Stromal cell of bone marrow (primary cell): ENCODE results near the gene ABRAXAS1.

Source experiments
- DNase-seq: peaks from one replicate; pipeline ENCODE4 v3.0.0-alpha.2; 2012; ENCODE audit warnings: low read depth

The ABRAXAS1 gene

DNA sequence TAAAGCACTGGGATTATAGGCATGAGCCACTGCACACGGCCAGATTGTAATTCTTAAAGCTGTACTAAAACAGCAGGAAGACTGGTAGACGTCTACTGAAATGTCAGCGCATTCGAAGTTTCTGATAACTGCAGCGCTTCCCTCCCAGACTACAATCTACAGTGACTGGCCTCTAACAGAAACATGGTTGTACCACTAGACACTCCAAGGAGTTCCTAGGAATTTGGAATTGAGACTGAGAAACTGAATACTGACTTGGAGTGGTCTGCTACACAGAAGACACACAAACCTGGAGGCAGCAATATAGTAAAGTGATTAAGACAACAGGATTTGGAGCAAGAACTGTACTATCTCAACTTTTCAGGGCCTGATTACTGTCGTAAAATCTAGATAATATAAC, 30.2 kb downstream of the ABRAXAS1 start:
- DNase-seq = no peak

DNA sequence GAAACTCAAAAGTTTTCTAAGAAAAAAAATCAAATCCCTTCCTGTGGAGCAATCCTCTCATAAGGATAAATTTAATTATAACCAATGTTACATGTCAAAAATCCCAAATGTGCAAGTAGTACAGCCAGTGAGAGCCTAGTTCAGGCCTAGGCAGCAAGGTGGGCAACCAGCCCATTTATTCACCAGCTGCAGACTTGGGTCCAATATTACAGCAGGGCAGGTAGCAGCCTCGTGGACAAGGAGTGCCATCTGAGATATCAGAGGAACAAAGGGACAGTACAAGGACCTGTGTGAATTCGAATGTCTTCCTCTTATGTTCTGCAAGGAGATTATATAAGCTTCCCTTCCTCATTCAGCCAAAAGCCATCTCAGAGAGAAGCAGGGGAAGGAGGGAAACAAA, 35.9 kb downstream of the ABRAXAS1 start:
- DNase-seq = no peak

GRCh38 chr4:83440899-83441298, 44.0 kb downstream of the ABRAXAS1 start:
- DNase-seq = no peak

DNA sequence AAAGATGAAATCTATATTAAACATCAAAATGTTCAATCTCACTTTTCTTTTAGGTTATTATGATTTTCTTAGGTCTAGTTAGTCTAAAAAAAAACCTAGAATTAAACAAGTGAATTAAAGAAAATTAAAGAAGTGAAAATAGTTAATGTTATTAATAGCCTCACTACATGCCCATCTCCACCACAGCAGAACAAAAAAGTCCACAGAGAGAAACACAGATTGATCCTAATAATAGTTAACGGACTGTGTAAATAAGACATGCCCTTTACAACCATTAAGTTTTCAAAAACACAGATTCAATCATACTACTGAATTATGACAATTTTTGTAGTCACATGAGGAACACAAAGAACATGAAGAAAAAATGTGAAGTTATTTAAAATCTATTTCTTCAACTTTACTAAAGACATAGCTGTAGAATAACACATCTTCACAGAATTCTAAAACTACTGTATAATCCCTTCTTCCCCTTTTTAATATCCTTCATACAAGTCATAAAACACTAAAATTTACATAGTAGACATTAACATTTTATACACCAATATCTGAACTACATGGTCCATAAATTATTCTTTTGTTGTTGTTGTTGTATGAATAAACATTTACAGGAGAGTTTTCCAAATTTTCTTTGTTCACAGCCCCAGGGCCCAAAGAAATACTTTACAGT, 44.6 kb downstream of the ABRAXAS1 start:
- no peak for DNase-seq

DNA sequence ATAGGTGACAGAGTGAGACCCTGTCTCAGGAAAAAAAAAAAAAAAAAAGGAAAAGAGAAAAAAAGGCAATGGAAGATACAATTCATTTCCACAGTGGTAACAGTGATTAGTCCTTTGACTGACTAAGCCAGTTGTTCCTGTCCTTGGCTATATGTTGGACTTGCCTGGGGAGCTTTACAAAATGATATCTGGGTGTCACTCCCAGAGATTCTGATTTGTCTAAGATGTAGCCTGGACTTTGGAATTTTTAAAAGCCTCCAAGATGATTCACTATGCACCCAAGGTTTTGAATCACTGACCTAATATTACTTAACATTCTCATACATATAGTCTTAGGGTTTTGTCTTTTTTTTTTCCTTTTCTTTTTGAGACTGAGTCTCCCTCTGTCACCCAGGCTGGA, 46.2 kb downstream of the ABRAXAS1 start:
- no peak for DNase-seq

DNA sequence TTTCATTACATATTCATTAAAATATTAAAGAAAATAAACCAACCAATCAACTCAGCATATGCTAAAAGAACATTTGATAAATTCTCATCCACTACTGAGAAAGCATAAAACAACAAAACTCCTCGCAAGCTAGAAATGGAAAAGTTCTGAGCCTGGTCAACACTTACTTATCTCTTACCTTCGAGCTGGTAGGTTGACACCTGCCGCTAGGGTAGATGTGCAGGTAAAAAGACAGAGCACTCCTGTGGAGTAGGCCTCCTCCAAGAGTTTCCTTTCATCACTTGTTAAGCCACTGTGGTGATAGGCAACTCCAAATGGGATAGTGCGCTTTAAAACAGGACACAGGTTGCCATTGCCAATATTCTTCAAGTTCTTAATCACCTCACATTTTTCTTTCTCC, 48.2 kb downstream of the ABRAXAS1 start:
- no peak for DNase-seq

- DNase-seq = no peak
These were observed 53.7 kb downstream of the ABRAXAS1 start for GRCh38 chr4:83431200-83431599.

DNA sequence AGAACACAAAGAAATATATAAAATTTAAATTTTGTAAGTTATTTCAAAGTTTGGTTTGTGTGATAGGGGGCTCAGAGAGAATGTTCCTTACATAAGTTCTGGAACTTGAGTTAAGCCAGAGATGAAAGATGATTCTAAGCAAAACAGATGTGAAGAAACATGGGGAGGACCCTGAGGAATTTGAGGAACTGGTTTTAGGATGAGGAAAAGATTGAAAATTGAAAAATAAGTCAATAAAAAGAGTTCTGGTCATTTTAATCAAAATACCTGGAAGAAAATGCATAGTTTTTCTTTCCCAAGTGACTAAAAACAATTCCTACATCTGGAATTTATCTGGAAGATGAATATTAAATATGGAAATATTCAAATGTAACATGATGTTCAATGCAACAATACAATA, 66.7 kb downstream of the ABRAXAS1 start:
- DNase-seq = no peak

DNA sequence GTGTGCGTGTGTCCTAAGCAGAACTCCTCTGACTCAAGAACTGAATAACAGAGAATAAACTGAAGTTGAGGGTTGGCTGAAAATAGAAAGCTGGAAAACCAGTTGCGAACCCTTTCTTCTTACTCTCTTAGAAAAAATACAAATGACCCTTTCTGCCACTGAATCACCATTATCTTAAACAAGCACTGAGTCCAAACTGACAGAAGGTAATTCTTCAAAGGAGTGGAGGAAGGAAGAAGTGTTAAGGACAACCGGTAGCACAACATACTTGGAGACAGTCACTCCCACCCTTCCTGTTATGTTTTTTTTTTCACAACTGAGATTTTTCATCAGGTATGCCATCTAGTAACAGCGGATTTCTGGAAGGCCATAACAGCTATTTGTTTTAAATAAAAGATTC, 67.3 kb downstream of the ABRAXAS1 start:
- no peak for DNase-seq

DNA sequence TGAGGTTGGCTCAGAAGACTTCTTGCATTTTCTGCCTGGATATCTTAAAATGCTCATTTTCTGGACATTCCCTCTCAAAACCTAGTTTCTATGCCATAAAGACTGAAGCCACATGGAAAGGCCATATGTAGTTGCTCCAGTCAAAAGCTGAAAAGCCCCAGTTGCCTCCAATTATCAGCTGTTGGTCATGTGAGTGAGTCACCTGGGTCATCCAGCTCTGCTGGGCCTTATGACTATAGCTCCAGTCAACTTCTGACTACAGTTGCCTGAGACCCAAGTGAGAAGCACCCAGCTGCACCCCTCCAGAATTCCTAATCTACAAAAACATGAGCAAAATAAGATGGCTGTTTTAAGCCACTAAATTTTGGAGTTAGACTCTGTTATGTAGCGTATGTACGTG, 71.2 kb downstream of the ABRAXAS1 start:
- DNase-seq = peak; percentile 5
